ENCODE data around the gene CTSW.
"Not testable (repeated sequence)": the region's sequence is repeated elsewhere in the genome, so short reads cannot be mapped to it uniquely, and the experiment has no call there.

The CTSW gene

DNA sequence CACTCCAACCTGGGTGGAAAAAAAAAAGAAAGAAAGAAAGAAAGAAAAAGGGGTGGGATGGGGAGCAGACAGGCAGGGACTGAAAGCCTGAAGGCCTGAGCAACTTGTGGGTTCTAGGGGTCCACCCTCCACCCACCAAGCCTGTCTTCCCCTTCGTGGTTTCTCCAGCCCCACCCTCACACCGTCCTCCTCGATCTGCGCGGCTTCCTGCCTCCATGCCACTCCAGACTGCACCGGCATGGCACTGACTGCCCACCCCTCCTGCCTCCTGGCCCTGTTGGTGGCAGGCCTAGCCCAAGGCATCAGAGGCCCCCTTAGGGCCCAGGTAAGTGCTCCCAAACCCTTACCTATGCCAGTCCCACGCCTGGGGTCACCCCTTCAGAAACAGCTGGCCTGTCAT is at the start of gene CTSW:
Gene CTSW, plus strand, starts transcription at position 221 of the 400 bp plus-strand sequence. Its CDS starts 18 bp downstream, at position 239.
- Histone ChIP-seq H3K27ac (no peak within 1 kb of the TSS), H3K4me3 (no peak within 1 kb of the TSS)
- TF ChIP-seq, protein P1, sequence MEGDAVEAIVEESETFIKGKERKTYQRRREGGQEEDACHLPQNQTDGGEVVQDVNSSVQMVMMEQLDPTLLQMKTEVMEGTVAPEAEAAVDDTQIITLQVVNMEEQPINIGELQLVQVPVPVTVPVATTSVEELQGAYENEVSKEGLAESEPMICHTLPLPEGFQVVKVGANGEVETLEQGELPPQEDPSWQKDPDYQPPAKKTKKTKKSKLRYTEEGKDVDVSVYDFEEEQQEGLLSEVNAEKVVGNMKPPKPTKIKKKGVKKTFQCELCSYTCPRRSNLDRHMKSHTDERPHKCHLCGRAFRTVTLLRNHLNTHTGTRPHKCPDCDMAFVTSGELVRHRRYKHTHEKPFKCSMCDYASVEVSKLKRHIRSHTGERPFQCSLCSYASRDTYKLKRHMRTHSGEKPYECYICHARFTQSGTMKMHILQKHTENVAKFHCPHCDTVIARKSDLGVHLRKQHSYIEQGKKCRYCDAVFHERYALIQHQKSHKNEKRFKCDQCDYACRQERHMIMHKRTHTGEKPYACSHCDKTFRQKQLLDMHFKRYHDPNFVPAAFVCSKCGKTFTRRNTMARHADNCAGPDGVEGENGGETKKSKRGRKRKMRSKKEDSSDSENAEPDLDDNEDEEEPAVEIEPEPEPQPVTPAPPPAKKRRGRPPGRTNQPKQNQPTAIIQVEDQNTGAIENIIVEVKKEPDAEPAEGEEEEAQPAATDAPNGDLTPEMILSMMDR (IDR thresholded peaks at IDR 0.05) = no peak
- DNase-seq (ENCODE audit: low spot score) = no peak

- H3K27ac ChIP-seq; DNase-seq (ENCODE audit: low spot score); H3K4me3 ChIP-seq: not testable (repeated sequence)
Measured at GRCh38 chr11:65832231-65832630, 47.4 kb upstream of the CTSW start.

GRCh38 chr11:65833297-65834030 is 46.2 kb upstream of the CTSW start, which contains the start of gene SNX32:
Gene SNX32 (plus strand): TSS chr11:65833963. CDS start chr11:65834066, 103 bp downstream.
- TF ChIP-seq, protein P1 (IDR thresholded peaks at IDR 0.05) = no peak
- H3K4me3 ChIP-seq = peak within 1 kb of the TSS; percentile 82
- peak within 1 kb of the TSS in 1 of 2 donors; percentile 45 for H3K27ac ChIP-seq
- DNase-seq (ENCODE audit: low spot score) = peak; percentile 96

GRCh38 chr11:65834202-65834601 is 45.4 kb upstream of the CTSW start:
- TF ChIP-seq, protein P1 (IDR thresholded peaks at IDR 0.05) = no peak
- peak overlapping the region; percentile 82 for H3K4me3 ChIP-seq
- H3K27ac ChIP-seq = no peak overlapping the region
- DNase-seq (ENCODE audit: low spot score) = no peak

- DNase-seq (ENCODE audit: low spot score) = no peak
- H3K27ac ChIP-seq = no peak overlapping the region
- TF ChIP-seq, protein P1 (IDR thresholded peaks at IDR 0.05) = no peak
- H3K4me3 ChIP-seq = no peak overlapping the region
Measured at GRCh38 chr11:65842144-65842543, 37.5 kb upstream of the CTSW start.

DNA sequence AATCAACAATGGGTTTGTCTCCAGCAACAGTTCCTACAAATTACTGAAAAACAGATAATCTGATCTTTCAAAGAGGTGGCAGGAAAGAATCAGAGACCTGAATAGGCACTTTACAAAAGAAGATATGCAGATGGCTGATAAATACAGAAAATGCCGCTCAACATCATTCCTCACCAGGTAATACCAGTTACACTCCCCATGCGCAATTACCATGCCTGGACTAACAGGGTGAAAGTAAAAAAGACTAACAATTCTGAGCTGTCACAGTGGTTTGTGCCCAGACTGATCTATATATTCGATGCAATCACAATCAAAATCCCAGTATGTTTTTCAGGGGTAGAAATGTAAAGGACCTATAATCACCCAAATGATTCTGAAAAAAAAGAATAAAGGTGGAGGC is 35.8 kb upstream of the CTSW start:
- no peak overlapping the region for H3K4me3 ChIP-seq
- H3K27ac ChIP-seq = no peak overlapping the region
- no peak for DNase-seq (ENCODE audit: low spot score)

DNA sequence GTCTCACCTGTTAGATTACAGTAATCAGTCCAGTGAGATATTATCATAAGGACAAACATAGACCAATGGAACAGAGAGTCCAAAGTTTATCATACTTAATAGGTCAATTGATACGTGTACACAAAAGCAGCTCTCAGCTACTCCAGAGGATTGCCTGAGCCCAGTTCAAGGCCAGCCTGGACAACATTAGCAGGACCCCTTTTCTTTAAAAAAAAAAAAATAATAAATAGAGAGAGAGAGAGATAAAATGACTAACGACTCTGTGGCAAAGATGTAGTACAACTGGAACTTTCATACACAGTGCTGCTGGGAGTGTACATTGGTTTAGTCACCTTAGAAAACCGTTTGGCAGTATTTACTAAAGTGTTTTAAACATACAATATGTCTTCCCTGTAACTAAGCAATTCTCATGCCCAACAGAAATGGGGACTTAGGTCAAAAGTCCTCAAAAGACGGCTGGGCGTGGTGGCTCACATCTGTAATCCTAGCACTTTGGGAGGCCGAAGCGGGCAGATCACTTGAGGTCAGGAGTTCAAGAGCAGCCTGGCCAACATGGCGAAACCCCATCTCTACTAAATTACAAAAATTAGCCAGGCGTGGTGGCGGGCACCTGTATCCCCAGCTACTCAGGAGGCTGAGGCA is 35.3 kb upstream of the CTSW start:
- TF ChIP-seq, protein P1 (IDR thresholded peaks at IDR 0.05) = no peak
- DNase-seq (ENCODE audit: low spot score) = no peak
- Histone ChIP-seq H3K27ac (no peak overlapping the region), H3K4me3 (no peak overlapping the region)

More for the DNA sequence above, 35.8 kb upstream of the CTSW start:
- TF ChIP-seq, protein P1 (IDR thresholded peaks at IDR 0.05) = no peak

Data from coronary artery (tissue), 2 donors.